GM18511 (cell line): ENCODE measurements around the gene TTLL8.

Experiments
- ATAC-seq: cut with Tn5 transposase; IDR thresholded peaks from one replicate; pipeline ENCODE4 v1.9.1; 2021; ENCODE audit warnings: mild to moderate bottlenecking, moderate library complexity; ENCODE audit not compliant: unreplicated experiment

Gene TTLL8

DNA sequence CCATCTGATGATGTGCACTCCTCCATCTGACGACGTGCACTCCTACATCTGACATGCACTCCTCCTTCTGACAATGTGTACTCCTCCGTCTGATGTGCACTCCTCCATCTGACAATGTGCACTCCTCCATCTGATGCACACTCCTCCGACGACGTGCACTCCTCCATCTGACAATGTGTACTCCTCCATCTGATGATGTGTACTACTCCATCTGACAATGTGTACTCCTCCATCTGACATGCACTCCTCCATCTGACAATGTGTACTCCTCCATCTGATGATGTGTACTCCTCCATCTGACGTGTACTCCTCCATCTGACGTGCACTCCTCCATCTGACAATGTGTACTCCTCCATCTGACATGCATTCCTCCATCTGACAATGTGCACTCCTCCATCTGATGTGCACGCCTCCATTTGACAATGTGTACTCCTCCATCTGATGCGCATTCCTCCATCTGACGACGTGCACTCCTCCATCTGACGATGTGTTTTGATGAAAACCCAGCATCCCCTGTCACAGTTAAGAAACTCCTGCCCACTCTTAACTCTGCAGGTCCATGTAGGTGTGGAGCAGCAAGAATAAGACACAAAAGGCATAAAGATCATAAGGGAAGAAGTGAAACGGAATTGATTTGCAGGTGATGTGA lies 35.8 kb downstream of the TTLL8 start:
- ATAC-seq = no peak

DNA sequence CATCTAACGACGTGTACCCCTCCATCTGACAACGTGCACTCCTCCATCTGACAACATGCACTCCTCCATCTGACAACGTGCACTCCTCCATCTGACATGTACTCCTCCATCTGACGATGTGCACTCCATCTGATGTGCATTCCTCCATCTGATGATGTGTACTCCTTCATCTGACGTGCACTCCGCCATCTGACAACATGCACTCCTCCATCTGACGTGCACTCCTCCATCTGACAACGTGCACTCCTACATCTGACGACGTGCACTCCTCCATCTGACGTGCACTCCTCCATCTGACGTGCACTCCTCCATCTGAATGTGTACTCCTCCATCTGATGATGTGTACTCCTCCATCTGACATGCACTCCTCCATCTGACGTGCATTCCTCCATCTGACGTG lies 37.5 kb downstream of the TTLL8 start:
- no peak for ATAC-seq

DNA sequence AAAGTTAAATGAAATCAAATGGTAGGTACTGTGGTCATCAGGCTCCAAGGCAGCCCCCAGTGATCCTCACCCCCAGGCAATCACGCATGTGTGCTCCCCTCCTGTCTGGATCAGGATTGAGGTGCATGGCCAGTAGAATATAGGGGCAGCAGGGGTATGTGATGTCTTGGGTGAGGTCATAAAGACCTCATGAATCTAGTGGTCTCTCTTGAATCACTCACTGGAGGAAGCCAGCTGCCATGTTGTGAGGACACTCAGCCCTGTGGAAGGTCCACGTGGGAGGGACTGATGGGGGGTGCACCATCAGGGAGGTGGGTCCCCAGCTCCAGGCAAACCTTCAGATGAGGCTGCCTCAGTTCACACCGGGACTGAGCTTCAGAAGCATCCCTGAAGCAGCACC lies 38.8 kb downstream of the TTLL8 start:
- ATAC-seq = no peak

DNA sequence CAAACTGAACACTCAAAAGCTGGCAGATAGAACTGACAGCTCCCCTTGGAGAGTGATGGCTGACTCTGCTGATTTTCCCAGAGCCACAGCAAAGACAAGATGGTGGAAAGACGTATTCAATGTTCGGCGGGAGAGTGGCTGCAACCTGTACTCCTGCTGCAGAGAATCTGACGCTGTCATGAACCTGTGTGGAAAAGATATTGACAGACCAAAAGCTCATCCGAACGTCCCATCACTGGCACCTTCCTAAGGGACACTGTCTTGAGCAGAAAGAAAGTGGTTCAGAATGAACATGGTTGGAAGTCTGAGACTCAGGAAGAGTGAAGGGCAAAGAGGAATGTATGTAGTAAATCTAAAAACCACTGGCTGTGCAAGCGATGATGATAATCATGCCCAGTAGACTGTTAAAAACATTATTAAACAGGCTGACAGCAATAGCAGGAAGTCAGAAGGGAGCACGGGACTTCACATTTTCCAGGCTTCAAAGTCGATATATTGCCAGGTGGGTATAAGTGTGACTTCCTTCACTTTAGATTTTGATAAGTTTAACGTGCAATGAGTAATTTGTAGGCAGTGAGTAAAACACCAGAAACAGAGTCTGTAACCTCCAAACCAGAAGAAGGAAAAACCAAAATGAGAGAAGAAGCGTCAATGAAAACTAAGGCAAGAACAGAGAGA lies 39.4 kb downstream of the TTLL8 start:
- no peak for ATAC-seq

DNA sequence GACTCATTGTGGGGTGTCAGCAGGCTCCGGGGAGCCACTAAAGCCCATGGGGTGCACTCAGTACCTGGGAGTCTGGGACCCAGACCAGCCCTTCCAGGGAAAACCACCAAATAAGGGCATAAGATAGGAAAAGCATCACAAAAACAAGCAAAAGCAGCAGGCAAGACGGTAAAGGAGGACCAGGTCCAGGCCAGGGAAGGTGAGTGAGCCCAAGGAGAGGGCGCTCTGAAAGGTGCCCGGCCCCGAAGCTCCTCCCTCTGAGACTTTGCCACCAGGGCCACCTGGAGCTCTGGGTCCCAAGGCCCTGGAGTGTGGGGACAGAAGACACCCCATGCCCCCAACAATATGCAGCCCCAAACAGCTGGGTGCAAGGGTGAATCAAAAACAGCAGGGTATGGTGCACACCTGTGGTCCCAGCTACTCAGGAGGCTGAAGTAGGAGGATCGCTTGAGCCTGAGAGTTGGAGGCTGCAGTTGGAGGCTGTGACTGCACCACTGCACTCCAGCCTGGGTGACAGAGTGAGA lies 40.3 kb downstream of the TTLL8 start:
- no peak for ATAC-seq

DNA sequence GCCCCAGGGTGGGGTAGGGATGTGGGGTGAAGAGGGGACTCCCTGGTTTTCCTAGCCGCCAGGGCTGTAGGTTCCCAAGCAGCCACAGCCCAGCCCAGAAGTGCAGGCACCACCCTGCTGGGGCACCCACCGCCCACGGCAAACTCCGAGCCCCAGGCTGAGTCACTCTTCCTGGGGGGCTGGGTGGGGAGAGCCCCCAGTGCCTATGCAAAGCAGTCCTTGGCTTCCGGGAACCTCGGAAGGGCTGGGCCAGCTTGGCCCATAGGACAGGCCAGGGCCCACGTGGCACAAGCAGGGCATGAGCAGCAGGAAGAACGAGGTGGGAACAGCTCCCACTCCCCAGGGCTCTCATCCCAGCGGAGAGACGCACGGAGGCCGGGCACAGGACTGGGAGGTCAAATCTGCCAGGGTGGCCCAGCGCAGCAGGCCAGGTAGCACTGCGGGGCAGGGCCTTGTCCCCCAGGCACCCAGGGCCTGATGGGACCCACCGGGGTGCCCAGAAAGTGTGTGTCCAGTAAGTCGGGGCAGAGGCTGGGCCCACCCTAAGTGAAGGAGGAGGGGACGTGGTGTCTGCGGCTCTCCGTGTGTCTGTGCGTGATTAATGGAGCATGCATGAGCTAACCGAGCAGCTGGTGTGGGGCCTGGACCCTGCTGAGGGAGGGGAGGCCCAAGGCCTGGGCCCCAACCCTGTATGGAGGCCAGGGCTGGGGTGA lies 41.0 kb downstream of the TTLL8 start:
- ATAC-seq = peak; percentile 72

DNA sequence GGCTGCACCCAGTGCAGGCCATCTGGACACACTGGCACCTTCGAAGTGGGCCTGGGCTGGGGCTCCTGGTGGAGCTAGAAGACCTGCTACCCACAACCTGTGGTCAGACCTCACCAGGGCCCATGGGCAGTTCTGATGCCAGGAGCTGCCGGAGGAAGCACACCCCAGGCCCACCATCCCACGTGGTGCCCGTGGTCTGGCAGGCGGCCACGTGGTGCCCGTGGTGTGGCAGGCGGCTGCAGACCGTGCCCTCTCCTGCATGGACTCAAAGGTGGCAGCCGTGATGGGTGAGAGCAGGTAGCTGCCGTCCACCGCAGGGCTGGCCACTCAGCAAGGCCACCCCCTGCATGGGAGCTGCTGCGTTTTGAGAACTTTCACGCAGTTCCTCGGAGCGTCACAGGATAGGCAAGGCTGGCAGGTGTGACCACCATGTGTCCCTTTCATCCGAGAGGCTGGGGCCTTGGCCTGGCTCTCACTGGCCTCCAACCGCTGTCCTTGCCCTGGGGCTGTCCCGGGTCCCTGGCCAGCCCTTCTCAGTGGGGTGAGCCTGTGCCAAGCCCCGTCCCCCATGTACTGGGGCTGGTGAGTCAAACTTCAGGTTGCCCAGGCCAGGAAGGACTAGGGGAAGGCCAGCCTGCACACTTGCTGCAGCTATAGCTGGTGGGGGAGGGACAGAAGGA lies 41.6 kb downstream of the TTLL8 start:
- ATAC-seq = no peak

DNA sequence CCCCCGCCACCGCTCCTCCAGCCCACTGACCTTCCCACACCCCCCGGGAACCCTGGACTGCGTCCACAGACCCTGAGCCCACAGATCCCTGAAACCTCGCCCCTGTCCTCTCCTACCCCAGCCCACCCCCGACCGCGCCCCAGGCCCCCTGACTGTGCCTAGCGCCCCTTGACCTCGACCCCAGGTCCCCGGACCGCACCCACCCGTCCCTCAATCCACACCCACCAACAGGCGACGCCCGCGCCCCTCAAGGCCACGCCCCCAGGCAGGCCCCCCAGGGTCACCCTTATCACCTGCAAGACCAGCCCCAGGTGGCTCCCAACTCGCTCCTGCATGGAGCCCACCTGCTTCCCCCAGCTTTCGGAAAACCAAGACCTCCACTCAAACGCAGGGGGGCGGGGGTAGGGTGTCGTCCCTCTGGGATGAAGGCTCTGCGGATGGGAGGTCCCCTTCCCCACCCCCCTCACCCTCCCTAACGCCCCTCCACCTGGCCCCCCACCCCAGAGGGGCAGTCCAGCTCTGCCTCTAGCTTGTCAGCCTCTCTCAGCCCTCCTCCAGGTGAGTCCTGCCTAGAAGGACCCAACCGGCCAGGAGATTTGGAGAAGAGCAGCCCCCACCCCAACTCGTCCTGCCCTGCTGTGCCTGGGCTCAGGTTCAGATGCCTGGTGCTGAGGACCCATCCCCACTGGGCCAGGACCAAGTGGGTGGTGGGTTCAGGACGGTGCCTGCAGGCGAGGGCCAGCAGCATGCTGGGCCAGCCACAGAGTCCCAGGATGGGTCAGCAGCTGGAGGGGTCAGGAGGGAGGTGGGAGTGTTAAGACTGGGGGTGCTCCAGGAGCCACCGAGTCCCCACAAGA lies 42.4 kb downstream of the TTLL8 start:
- ATAC-seq = no peak

DNA sequence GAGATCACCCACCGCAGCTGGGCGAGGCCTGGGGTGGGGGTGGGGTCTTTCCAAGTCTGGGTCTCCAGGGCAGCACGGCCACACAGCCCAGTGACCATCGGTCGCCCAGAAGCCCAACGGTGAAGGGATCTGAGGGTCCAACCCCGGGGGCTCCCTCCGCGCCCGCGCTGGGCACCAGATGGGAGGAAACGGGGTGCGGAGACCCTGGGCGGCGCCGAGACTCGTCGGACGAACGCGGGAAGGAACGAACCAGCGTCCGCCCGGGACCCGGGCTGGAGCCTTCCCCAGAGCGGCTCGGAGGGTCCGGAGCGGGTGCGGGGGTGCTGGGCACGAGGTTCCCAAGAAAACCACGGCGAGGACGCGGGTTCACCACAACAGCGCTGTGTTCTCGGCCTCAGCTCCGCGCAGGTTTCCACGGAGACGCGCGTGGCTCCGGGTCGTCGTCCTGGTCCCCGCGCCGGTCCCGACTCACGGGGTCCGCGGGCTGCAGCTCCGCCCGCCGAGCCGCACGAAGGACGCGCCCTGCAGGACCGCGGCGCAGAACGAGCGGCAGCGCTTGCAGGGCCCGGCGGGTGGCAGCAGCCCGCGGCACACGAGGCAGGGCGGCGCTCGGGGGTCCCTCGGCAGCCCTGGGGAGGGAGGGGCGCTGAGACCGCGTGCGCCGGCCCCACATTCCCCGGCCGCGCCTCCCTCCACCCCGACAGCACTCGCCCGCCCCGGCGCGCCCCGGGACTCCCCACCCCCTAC lies 43.3 kb downstream of the TTLL8 start:
- no peak for ATAC-seq

DNA sequence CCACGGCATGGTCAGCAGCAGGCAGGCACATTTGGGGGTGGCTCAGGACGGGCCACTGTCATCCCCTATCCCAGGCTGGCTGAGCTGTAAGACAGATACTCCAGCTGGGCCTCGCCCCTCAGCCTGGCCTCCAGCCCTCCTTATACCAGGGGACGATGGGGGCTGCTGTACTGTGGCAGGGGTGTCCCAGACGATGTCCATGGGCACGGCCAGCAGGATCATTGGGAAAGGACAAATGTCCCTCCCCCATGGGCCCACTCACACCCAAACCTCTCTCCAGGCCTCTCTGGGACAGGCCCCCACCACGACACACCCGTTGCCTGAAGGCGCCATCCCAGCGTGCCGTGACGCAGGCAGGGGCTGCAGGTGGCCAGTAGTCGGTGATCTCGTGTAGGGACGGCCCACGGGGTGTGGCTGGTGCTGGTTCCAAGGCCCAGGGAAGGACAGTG lies 44.0 kb downstream of the TTLL8 start:
- no peak for ATAC-seq

DNA sequence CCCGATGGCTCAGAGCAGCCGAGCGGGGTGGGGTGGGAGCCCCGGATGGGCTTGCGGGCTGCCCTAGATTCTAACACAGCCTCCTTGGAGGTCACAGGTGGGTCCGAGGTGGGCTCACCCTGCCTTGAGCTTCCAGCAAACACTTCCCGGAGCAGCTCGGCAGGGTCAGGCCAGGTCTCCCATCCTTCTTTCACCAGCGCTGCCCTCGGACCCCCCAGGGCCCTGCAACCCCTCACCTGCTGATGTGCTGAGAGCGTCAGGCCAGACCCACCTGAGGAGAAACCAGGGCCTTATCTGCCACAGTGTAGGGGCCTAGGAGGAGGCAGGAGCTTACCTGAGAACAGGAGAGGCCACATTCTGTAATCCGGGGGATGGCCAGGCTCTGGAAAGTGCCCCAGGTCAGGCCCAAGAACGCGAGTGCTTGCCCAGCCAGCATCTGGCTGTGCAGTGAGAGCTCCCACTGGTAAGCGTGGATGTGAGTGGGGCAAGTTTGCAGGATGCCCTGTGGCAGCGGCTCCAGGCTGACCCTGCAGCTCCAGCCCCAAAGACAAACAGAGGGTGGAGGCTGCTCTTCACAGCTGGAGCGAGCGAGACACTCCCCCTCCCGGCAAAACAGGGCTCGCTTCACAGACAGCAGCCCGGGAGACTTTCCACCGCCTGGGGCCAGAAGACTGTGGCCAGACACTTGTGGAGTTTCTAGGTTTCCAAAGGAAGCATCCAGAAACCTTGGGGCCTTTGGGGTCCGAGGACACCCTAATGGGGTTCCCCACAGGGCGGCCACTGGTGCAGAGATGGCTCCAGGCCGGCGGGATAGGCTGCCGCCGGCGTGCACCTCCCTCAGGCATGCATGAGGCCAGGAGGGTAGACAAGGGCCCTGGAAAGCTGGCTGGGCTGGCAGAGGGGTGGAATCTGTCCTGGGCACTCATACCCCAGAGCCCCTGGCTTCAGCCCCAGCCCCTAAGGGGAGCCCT lies 45.6 kb downstream of the TTLL8 start, which contains the start of gene IL17REL:
TSS of gene IL17REL (minus strand) at position 555 of the 971 bp plus-strand sequence. CDS start at position 436, 119 bp downstream.
- no peak for ATAC-seq

DNA sequence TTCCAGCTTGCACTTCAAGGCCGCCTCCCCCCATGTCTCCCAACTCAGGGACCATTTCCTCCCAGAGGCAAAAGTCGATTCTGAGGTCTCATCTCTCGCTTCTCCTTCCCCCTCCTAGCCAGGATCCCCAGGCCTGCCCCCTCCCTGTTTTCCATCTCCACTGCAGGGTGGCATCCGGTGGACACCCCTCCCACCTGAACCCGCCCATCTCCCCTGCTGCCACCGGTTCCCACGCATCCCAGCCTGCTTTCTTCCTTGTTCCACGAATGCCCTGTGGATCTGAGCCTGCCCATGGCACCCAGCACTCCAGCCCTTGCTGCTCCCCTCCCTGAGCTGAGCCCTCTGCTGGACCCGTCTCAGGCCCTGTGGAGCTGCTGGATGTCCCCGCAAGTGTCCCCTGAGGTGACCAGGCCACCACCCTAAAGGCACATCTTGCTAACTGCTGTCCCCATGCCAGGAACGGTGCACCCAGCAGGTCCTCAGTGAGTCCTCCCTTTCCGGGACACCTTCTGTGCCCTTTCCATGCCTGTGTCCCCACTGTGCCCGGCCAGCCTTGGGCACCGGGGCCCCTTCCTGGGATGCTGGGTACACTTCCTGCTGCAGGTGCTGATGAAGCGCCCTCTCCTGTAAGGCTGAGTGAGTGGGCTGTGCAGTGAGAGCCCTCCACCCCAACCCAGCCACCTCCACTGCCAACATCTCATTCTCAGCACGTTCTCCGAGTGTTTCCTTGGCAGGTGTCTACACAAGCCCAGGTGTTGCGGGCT lies 46.5 kb downstream of the TTLL8 start:
- ATAC-seq = no peak

DNA sequence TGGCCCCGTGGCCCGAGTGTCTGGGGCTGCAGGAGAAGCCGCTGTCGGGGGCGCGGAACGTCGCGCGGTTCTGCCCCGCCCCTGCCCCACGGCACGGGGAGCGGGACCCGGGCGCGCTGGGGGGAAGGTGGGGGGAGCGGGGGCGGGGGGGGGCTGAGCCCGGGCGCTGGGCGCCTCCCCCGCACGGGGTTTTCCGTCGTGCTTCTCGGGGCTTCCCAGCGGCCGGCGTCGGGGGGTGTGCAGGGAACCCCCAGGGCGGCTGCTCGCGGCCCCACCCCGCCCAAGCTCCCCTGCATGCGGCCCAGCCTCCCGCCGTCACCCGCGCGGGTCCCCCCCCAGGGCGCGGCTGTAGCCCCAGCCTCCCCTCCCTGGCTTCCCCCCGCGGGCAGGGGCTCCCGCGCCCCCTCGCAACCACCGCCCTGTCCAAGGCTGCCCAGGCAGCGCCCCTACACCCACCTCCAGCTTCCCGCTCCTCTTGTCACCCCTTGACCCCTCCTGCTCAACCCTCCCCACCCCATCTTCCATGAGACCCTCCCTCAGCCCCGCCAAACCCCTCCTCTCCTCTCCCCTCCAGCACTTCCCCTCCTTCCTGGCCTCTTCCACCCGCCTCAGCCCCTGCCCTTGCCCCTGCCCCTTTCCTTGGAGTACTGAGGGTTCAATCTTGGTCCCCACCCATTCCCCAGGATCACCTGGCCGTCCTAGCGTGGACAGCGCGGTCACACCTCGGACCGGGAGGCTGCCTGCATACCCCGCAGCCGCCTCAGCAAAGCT lies 47.2 kb downstream of the TTLL8 start:
- ATAC-seq = no peak

DNA sequence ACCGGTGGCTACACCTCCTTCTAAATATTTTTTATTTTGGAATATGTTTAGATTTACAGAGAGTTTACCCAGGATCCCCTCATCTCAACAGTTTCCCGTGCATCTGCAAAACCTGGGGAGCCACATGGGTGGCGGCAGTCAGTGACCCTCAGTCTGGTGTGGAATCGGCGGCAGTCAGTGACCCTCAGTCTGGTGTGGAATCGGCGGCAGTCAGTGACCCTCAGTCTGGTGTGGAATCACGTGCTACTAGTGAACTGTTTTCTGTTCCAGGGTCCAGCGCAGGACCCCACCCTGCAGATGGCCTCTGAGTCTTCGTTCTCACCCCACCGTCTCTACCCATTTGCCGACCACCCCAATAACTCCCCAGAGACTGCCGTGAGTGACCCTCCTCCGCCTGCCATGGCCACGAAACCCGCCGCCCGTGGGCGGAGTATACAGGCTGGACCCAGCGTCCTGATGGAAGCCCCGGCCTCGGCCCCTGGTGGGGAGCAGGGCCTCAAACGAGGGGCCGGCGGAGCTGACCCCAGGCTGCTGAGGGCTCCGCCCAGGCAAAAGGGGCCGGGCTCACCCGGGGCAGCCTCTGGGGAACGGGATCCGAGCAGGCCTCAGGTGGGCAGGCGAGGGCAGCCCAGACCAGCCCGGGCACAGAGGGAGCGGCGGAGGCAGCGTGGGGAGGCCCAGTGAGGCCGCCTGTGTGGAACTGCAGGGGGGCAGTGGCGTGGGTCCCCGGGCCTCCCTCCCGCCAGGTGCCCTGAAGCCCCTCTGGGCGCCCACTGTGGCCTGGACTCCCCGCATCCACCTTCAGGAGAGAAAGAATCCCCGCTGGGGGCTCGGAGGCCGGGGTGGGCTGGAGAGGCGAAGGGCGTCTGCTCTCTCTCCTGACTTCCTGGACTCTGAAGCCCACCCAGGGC lies 48.1 kb downstream of the TTLL8 start:
- ATAC-seq = no peak

DNA sequence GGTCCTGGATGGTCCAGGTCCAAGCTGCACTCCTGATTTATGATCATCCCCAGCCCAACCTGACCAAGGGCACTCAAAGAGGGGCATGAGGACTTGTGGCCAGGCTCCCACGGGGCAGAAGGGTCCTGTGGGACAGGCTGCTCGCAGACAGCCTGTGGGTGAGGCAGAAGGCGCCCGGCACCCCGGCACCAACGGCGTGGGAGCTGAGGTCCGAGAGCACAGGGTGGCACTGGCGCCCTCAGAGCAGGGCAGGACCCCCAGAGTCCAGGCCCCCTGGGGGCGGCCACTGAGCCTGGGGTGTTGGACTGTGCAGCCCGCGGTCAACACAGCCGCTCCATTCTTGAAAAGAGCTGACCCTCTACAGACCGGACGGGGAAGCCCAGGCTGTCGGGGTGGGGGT lies 48.8 kb downstream of the TTLL8 start:
- ATAC-seq = no peak
